Measurements from ENCODE around the gene CMYA5.

- TF ChIP-seq CTCF (IDR thresholded peaks at IDR 0.05; ENCODE audit: insufficient read depth, low read length, poor library complexity, severe bottlenecking) (no peak), EZH2phosphoT487 (conservative IDR thresholded peaks at IDR 0.05; ENCODE audit: low read length) (no peak)
Measured at GRCh38 chr5:79694183-79694582, 4.5 kb downstream of the CMYA5 start.

Measured in SU-DHL-6 (cell line).